ENCODE measurements around the gene ME1. TPM values are rescaled to one million over a fixed set of nuclear protein-coding genes. Genes with fewer than 3 reads are reported as not detected.
"Not testable (repeated sequence)": the region's sequence is repeated elsewhere in the genome, so short reads cannot be mapped to it uniquely, and the experiment has no call there.

Gene ME1
- polyA plus RNA-seq (2014; cell fraction: cytosol; rRNA removed): 0.49 and 1.6 TPM in 2 replicates
- 0.91 and 1.5 TPM in 2 replicates for polyA plus RNA-seq (2014; cell fraction: nucleus; rRNA removed)

GRCh38 chr6:83430611-83431544 lies at the start of gene ME1:
Gene ME1, minus strand, starts transcription at chr6:83431051. Its CDS starts 97 bp downstream, at chr6:83430954.
- DNase-seq (ENCODE audit: low spot score): peak; percentile 24

DNA sequence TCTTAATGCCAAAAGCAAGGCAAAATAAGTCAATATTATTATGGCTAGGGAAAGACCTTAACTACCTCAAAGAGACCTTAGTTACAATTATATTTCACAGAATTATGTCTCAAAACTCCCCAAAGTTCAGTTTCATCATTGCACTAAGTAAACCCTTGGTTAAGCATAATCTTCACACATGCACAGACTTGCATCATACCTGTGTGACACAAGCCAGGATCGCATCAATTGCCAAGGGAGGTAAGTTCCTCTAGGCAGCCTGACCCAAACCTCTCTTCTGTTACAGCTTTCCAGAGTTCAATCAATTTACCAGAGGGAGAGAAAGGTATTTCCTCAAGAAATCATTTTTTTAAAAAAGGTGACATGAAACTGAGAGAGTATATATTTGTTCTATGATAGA lies 49.6 kb upstream of the ME1 start:
- no peak for DNase-seq (ENCODE audit: low spot score)

GRCh38 chr6:83479389-83479788 lies 48.5 kb upstream of the ME1 start:
- no peak for DNase-seq (ENCODE audit: low spot score)

DNA sequence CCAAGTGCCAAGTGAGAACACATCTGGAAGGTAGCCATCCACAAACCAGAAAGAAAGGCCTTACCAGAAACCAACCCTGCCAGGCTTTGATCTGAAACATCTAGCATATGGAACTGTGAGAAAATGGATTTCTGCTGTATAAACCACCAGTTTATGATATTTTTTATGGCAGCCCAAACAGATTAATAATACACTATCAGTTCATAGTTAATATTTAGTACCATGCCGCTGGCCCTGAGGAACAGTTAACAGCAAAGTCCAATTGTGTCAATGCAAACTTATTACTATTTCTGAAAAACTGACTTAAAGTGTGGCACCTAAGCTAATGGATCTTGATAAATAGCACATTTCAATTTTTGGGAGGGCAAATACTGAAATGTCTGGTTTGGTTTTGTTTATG lies 46.1 kb upstream of the ME1 start:
- no peak for DNase-seq (ENCODE audit: low spot score)

GRCh38 chr6:83474309-83474708 lies 43.5 kb upstream of the ME1 start:
- DNase-seq (ENCODE audit: low spot score): no peak

GRCh38 chr6:83472767-83473166 lies 41.9 kb upstream of the ME1 start:
- DNase-seq (ENCODE audit: low spot score): no peak

DNA sequence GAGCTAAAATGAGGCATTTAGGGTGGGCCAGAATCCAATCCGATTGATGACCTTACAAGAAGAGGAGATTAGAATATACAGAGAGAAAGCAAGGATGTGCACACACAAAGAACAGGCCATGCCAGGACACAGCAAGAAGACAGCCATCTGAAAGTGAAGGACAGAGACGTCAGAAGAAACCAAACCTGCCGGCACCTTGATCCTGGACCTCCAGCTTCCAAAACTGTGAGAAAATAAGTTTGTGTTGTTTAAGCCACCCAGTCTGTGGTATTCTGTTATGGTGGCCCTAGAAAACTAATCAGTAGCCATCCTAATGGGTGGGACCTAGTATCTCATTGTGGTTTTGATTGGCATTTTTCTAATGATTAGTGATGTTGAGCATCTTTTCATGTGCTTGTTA lies 39.7 kb upstream of the ME1 start:
- no peak for DNase-seq (ENCODE audit: low spot score)

- no peak for DNase-seq (ENCODE audit: low spot score)
These were observed 39.1 kb upstream of the ME1 start for GRCh38 chr6:83470001-83470400.

DNA sequence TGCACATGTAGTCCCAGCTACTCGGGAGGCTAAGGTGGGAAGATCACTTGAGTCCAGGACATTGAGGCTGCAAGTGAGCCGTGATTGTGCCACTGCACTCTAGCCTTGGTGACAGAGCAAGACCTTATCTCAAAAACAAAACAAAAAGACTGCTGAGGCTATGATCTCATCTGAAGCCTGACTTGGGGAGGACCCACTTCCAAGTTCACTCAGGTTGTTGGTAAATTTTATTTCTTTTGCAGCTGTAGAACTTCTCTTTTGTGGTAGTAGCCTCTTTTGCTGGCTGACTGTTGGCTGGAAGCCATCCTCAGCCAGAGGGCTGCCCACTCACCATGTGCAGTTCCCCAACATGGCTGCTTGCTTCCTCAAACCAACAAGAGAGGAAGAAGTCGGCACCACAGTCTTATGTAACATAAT lies 36.8 kb upstream of the ME1 start:
- DNase-seq (ENCODE audit: low spot score): no peak

GRCh38 chr6:83466328-83466727 lies 35.5 kb upstream of the ME1 start:
- DNase-seq (ENCODE audit: low spot score): no peak

- DNase-seq (ENCODE audit: low spot score): no peak
These were observed 33.7 kb upstream of the ME1 start for GRCh38 chr6:83464381-83465140.

GRCh38 chr6:83463886-83464285 lies 33.0 kb upstream of the ME1 start:
- DNase-seq (ENCODE audit: low spot score): no peak

DNA sequence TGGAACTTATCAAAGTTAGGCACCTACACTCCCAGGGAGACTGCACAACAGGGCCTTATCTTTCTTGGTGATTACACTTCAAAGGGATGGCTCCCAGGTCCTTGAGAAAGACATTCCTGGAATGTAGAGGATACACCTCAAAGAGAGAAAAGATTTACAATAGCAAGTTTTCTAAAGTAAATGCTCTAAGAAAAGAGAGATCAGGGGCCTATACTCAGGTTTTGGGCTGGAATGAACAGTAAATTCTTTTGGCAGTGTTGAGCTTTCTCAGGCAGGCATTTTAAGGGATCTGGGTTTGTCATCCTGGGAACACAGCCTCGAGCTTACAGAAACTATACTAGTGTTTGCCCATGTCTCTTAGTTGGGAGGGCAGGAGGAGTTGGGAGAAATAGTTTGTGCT lies 31.7 kb upstream of the ME1 start:
- no peak for DNase-seq (ENCODE audit: low spot score)

DNA sequence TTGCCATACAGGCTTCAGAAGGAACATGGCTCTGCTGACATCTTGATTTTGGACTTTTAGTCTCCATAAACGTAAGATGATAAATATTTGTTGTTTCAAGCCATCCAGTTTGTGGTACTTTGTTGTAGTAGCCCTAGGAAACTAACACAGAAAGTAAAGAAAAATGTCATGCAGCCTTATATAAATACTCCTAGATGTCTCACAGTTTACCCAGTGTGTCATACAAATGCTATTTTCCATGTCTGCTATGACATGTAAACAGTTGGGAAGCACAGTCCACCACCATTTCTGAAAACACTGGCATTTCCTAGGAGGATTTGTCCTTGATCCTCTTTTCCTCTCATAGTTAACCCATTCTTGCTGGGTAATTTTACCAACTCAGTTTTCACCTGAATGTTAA lies 30.6 kb upstream of the ME1 start:
- no peak for DNase-seq (ENCODE audit: low spot score)

DNA sequence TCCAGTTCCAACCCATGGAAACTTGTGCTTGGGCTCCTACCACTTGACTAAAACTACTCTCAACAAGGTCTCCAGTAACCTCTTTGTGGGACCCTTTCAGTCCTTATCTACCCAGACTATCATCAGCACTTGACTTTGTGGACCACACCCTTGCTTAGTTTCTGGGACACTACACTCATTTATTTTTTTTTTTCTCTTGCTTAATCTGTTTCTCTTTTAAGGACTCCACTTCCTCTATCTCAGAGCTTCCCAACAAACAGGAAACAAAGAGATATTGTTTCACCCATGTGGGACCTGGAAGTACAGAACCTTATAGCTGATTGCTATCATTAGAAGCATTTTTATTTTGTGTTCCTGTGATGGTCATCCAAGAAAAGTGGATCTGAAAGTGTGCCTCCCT lies 28.8 kb upstream of the ME1 start:
- DNase-seq (ENCODE audit: low spot score): no peak

GRCh38 chr6:83450015-83450414 lies 19.2 kb upstream of the ME1 start:
- DNase-seq (ENCODE audit: low spot score): not testable (repeated sequence)

- DNase-seq (ENCODE audit: low spot score): not testable (repeated sequence)
These were observed 13.3 kb upstream of the ME1 start for GRCh38 chr6:83444086-83444699.

- no peak for DNase-seq (ENCODE audit: low spot score)
These were observed 12.7 kb upstream of the ME1 start for GRCh38 chr6:83443516-83443915.

DNA sequence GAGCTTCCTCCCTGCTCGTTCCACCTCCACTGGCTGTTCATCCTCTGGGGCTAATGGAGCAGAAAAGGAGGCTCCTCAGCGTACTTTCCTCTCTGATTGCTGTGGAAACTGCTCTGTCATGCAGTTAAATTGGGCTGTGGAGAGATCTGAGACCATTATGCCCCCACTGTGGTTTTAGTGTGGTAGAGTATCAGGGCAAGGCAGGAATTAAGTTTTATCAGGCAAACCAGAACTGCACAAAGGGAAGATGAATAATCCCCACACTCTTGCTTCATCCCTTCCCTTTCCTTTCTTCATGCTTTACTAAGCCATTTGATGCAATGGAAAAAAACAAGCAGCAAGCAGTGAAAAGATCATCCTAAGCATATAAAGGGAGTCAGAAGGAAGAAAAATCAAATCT lies 11.9 kb upstream of the ME1 start:
- DNase-seq (ENCODE audit: low spot score): no peak

- DNase-seq (ENCODE audit: low spot score): no peak
These were observed 8.3 kb upstream of the ME1 start for GRCh38 chr6:83439201-83439600.

DNA sequence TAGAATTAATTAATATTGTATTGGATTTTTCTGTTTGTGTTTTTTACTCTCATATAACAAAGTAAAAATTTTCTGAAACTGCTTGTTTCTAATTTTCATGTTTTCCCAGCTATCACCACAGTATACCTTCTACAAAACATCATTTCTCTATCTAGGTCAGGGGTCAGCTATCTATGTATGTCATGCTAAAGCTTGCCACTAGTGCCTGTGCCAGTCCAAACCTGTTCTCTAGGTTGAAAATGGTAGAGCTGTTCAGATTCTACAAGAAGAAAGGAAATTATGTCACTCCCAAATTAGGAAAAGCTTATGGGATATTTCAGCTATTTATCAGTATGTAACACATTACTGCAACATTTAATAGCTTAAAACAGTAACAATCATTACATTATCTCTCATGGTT lies 5.8 kb upstream of the ME1 start:
- DNase-seq (ENCODE audit: low spot score): no peak

DNA sequence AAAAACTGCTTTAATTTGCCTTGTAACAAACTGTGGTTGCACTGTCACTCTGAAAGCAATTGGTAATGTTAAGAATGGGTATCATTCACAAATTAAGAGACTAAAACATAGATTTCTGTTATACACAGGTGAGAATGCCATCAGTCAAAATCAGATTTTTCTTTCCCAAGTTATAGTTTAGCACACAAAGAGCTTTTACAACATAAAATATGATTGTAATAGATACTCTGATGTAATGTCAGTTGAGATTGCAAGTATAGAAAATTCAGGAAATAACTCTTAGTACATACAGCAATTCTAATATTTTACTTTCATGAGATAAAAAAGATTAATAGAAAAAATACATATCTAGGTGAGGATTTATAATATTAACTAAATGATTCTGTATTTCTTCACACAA lies 2.3 kb upstream of the ME1 start:
- DNase-seq (ENCODE audit: low spot score): no peak

All from SK-N-DZ (cell line).